ENCODE results near the gene F2RL2. TPM values are rescaled to one million over a fixed set of nuclear protein-coding genes. Genes with fewer than 3 reads are reported as not detected.

Gene F2RL2
- total RNA-seq, 2 donors from 2014 or later: 0.10 to 1.4 TPM

GRCh38 chr5:76571559-76571958 is 51.6 kb downstream of the F2RL2 start:
- no peak overlapping the region for H3K27ac ChIP-seq
- no peaks in the 10 kb centered on the region for H3K9me3 ChIP-seq
- no peaks in the 10 kb centered on the region for H3K27me3 ChIP-seq
- intact Hi-C loops (cut with DNase I): no loop called here
- TF ChIP-seq CTCF (IDR thresholded peaks at IDR 0.05): no peak
- no peaks in the 10 kb centered on the region for H3K4me1 ChIP-seq
- no peak overlapping the region for H3K9ac ChIP-seq (ENCODE audit: low read depth in 2 of 2, low read length in 2 of 2)
- no peak for DNase-seq
- no peak overlapping the region for H3K4me3 ChIP-seq
- no peaks in the 10 kb centered on the region for H3K36me3 ChIP-seq

- Histone ChIP-seq H3K9ac (ENCODE audit: low read depth in 2 of 2, low read length in 2 of 2) (no peak overlapping the region), H3K4me1 (no peaks in the 10 kb centered on the region), H3K4me3 (no peak overlapping the region), H3K27me3 (no peaks in the 10 kb centered on the region), H3K36me3 (no peaks in the 10 kb centered on the region), H3K9me3 (no peaks in the 10 kb centered on the region), H3K27ac (no peak overlapping the region)
- no peak for DNase-seq
- no peak for TF ChIP-seq CTCF (IDR thresholded peaks at IDR 0.05)
- intact Hi-C loops (cut with DNase I): no loop called here
Measured at GRCh38 chr5:76570153-76570552, 53.0 kb downstream of the F2RL2 start.

Other genes starting within 250 kb of the F2RL2 start
- gene IQGAP2, start 220.1 kb downstream of the F2RL2 start, total RNA-seq: 10 to 100 TPM; 62.2 to 75.6 TPM
- gene F2R, start 92.7 kb upstream of the F2RL2 start, total RNA-seq: 1 to 10 TPM; 3.6 to 8.1 TPM
- gene F2RL1, start 195.6 kb upstream of the F2RL2 start, total RNA-seq: 100 to 1,000 TPM in 1 of 2 donors, 10 to 100 TPM in 1; 87.0 to 139 TPM
- not detected for gene S100Z, start 226.6 kb upstream of the F2RL2 start, total RNA-seq

Measured in colonic mucosa (tissue), 4 donors.